ENCODE results near the gene C5orf63.
"Not testable (repeated sequence)": the region's sequence is repeated elsewhere in the genome, so short reads cannot be mapped to it uniquely, and the experiment has no call there.

The C5orf63 gene

DNA sequence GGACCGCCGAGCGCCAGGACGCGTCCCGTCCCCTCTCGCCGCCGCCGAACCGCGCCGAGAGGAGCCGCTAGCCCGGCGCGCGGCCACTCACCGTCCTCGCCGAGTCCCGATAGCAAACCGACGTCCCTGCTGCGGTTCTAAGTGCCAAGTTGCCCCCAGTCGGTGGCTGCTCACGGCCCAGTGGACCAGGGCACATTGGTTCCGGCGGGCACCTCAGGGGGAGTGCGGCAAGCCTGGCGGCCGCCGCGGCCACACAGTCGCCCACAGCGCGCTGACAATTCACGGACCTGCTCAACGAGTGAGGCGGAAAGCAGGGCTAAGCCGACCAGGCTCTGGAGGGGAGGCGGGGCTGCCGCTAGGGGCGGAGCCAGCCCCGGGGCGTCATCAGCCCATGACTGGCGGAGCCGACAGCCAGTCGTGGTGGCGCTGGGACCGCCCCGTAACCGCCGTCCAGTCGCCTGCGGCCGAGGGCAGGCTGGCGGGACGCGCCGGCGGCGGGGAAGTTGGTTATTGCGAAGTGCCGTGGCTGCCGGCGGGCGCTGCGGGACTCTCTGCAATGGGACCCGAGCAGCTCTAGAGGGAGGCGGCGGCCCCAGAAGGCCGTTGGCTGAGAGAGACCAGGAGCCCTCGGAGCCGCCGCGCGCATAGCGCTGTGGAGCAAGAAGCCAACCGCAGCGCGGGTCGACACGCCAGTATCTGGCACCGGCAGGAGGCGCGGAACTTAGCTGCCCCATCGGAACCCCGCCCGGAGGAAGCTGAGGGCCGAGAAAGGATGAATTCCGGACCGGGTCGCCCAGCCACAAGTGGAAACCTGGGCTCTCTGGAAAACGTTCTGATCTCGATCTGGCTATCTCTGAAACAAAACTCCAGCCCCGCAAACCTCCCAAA lies 42.8 kb downstream of the C5orf63 start, which contains the start of gene MARCHF3:
TSS of gene MARCHF3 (minus strand) at position 300 of the 888 bp plus-strand sequence. CDS start 112,387 bp downstream, outside the sequence.
- DNase-seq: peak; percentile 68 to 92 (median 82)

DNA sequence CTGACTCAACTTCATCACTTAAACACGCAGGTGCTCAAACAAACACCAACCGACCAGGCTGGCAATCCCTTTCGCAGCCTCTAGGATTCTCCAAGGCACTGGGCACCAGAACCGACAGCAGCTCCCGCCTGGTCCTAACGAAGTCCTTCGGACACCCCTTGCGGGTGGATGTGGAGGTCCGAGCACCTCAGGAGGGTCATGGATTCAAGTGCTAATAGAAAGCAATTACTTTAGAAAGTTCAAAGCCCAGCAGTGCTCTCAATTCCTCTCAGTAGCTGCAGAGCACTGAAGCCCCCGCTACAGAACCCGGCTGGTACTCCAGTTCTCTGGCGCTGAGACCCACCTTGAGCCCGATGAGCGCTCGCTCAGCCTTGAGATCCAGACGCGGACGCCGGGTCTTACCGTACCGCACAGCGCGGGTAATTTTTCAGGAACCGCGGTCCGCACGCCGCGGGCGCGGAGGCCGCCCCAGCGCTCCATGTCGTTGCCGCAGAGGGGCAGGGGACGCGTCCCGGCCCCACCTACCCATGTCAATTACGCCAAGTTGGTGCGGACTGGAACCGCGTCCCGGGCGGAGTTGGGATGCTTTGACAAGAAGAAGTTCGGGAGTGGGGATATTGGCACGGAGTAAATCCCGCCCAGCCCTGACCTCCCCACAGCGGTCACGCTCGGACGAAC lies 43.6 kb downstream of the C5orf63 start:
- DNase-seq: peak; percentile 8 to 22 (median 14)

DNA sequence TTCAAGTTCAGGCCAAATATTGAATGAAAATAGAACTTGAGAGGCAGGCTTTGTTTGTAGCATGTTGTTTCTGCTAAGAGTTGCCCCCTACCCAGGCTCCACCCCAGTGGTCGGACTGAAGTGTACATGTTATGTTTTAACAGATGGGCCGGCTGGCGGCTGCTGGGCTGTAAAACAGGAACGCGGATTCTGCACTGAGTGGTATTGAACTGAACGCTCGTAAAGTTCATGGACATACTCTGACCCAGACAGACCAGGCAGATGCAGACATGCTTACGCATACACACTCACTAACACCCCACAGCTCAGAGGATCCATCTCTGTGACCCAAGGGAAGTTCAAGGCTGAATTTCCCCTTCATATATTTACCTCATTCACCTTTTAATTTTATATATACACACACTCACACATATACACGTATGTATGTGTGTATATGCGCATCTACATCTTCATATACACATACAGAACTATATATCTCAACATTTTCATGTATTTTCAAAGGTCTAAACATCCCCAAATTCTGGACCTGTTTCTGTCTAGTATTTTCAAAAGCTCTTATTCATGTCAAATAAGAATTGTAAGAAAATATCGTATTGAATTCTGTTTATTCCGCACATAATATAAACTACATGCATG lies 44.4 kb downstream of the C5orf63 start:
- DNase-seq: no peak

DNA sequence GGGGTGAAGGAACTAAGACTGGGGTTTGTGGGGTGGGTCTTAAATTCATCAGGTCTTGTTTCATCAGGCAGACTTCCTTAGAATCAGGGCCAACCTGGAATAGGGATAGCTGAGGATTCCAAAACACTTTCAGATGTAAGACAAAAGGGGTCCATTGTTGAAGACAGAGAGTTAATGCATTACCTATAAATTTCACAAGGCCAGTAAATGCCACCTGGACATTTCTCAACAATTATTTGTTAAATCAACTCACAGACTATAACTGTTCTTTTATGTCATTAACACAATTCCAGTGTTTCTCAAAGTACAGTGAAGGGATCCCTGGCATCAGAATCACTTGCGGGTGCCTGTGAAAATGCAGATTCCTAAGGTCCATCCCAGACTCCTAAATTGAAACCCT lies 45.8 kb downstream of the C5orf63 start:
- DNase-seq: no peak

DNA sequence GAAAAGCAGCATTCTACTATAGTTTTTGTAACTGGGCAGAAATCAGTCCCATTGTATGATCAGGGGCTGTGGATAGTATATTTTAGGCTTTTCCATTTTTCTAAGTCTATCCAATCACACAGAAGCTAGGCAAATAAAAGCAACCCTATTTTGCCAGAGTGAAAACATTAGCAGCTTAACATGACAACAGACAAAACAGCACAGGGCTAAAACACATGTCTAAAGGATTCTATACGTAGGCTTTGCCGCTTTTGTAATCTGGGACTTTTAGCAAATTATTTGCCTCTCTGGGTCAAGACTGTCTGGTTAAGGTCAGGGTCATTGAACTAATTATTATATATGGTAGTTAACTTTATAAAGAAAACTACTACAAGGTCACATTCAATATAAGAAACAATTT lies 47.1 kb downstream of the C5orf63 start:
- DNase-seq: no peak

DNA sequence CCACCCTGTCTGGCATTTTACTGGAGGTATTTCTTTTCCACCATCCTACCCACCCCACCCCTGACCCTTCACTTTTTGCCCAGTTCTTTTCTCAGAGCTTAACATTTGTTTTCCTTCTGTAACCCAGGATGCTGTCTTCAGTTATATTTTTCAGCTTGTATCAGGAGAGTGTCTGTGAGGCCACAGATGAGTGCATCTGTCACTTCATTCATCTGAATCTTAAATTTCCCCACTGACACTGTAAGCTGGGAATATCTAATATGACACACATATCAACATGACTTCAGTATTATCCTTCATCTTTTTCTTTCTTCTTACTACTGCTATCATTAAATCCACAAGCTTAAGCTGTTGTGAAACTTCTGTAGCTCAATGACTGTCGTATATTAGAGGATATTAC lies 47.8 kb downstream of the C5orf63 start:
- DNase-seq: no peak

DNA sequence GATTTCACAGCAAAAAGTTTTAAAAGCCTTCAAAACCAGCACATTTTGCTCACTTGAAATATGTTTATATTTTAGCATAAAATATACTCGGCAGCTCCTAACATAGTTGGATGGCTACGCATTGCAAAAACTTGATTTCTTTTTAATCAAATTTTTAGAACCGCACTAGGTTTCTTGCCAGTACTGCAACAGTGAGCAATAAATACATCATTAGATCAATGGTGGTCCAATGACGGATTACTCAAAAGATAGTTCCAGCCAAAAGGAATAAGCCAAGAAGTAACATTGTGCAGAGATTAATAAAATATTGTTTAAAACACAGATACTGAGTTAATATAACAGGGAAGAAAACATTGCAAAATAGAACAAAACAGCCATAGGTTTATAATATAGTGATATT lies 48.5 kb downstream of the C5orf63 start:
- DNase-seq: no peak

DNA sequence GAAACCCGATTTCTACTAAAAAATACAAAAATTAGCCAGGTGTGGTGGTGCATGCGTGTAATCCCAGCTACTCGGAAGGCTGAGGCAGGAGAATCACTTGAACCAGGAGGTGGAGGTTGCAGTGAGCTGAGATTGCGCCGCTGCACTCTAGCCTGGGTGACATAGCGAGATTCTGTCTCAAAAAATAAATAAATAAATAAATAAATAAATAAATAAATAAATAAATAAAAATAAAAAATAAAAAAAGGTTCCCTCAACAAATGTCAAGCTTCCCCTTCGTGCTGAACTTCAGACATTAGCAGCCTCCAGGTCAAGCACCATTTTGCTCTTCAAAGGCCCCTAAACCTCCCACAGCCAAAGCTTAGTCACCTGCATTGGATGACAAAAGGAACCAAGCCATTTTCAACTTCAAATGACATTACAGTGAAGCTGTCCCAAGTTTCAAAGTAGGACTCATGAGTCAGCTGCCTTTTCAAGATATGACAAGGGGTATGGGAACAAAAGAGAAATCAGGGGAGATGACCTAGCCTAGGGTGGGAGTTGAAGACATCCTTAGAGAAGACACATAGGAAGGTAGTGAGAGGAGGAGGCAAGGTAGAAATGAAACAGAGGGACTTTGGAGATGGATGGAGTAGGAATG lies 49.6 kb downstream of the C5orf63 start:
- DNase-seq: not testable (repeated sequence)

DNA sequence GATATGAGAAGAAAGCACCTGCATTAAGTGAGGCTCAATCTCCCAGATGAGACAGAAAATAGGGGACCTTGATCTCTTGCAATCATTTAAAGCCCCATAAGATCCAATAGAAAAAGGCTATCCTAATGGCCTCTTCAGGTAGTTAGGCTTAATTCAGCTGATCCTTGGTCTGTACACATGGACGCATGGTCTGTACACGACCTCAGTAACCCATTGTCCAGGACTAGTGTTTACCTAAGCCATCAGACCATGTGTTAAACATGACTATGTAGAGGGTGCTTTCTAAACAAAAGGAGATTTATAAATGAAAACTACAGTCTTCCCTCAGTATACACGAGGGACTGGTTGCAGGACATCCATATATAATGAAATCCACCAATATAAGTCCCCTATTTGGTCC lies 50.5 kb downstream of the C5orf63 start:
- no peak for DNase-seq

DNA sequence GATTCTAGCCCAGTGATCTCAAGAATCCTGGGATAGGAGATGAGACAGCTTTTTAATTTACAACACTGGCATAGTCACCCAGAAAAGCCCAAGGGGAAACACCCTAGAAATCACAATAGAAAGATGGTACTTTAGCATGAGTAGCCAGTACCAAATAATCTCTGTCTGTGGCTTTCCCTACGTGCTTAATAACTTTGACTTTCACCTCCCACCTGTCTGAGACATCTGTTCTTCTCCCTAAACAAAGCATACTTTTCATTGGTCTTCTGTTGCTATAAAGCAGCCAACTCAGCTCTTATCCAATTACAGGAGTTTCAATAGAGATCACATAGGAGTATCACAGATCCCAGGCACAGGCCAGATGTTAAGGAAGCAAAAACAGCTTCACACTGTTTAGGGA lies 53.4 kb downstream of the C5orf63 start:
- no peak for DNase-seq

DNA sequence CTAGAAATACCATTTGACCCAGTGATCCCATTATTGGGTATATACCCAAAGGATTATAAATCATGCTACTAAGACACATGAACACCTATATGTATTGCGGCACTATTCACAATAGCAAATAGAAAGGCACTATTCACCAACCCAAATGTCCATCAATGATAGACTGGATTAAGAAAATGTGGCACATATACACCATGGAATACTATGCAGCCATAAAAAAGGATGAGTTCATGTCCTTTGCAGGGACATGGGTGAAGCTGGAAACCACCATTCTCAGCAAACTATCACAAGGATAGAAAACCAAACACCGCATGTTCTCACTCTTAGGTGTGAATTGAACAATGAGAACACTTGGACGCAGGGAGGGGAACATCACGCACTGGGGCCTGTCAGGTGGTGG lies 56.6 kb downstream of the C5orf63 start:
- not testable (repeated sequence) for DNase-seq

DNA sequence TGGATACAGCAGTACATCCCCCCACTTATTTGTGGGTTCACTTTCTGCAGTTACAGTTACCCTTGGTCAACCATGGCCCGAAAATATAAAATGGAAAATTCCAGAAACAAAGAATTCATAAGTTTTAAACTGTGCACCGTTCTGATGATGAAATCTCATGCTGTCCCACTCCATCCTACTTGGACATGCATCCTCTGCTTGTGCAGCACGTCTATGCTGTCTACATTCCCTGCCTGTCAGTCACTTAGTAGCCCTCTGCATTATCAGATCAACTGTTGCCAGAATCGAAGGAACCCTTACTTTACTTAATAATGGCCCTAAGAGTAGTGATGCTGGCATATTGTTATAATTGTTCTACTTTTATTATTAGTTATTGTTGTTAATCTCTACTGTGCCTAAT lies 57.6 kb downstream of the C5orf63 start:
- no peak for DNase-seq

DNA sequence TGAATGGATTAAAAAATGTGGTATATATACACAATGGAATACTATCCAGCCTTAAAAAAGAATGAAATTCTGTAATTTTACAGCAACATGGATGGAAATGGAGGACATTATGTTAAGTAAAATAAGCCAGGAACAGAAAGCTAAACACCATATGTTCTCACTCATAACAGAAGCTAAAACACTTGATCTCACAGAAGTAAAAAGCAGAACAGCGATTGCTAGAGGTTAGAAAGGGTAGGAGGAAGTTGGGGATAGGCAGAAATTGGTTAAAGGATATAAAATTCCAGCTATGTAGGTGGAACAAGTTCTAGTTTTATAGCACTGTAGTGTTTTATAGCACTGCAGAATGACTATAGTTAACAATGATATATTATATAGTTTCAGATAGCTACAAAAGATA lies 58.7 kb downstream of the C5orf63 start:
- DNase-seq: no peak

DNA sequence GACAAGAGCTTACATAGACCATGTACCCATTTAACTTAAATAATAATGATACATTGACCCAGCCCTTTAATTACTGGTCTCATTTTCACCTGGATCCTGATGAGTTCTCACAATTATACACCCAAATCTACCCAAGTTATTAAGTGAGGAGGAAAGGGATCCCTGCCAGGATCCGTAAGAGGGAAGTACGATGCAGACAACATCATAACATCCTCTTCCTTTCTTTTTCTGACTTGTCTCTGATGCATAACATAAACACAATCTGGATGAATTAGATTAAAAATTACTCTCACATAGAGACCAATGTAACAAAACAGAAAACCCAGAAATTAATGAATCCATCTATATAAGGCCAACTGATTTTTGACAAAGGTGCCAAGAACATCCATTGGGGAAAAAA lies 59.9 kb downstream of the C5orf63 start:
- no peak for DNase-seq

DNA sequence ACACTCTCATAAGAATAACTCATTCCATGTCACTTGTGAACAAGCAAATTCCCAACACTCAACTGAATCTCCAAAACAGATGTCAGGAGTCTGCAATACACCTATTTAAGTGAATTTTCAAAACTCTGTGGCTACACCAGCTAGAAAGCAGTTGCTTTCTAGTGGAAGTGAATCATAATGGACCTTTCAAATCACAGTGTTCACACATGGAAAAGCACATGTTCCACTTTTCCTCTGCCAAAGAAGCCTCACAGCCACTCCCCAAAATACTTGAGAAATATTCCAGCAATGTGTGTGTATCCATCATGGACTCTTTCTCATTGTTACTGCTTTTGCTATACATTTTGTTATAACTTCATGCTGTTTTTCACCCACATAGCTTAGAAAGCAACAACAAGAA lies 60.4 kb downstream of the C5orf63 start:
- no peak for DNase-seq

DNA sequence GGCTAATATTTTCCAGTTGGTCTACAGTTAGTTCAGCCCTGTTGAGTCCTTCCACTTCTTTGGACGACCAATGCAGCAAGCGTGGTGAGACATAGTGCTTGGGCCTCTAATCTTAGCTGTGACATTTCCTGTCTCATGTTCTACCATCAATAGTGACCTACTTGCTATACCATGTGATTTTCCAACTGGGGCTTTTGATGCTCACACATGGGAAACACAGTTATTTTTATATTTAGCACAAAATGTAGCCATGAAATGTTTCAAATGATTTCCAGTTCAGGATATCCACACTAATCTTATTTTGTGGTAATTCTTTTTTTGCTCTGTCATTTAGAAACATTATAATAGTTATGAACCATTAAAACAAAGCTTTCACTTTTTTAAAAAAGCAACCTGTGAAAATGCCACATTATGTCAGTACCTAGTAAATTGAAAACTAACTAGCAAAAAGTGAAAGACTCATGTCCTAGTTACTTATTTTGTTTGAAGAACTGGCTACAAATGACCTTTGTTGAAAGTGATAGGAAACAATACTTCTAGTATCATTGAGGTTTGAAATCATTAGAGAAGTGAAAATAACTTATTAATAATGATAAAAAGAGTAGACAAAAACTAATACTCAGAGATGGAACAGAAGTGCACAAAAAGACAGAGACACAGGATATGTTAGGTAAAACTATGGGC lies 61.2 kb downstream of the C5orf63 start:
- no peak for DNase-seq

DNA sequence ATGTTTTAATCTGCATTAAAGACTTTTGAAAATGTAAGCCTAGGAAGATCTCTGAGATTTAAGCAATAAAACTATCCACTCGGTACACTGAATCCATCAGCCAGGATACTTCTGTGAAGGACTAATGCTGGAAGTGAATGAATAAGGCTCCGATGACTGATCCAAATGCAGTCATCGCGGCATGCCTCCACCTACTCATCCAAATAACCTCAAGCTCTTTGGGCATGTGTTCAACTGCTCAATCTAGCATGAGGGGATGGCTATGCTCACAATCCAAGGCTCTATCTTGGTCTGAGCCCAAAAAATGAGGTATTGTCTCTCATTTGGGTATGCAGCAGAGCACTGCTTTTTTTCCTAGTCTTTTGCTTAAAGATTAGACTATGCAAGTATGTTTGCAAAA lies 62.1 kb downstream of the C5orf63 start:
- no peak for DNase-seq

DNA sequence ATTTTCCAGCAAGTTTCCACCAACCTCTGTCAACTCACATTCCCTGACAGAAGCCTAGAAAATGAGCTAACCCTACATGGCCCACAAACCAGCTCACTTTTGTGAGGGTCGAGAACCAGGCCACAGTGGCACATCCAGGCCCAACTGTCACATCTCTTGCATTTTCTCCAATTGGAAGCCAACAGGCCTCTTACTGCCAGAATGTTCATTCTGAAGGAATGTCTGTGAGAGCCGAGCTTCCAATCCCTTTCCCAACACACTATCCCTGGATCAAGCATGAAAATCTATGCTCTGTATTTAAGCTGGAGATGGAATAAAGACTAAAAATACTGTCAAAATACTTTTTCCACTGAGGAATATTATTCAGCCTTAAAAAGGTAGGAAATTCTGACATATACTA lies 62.9 kb downstream of the C5orf63 start:
- no peak for DNase-seq

DNA sequence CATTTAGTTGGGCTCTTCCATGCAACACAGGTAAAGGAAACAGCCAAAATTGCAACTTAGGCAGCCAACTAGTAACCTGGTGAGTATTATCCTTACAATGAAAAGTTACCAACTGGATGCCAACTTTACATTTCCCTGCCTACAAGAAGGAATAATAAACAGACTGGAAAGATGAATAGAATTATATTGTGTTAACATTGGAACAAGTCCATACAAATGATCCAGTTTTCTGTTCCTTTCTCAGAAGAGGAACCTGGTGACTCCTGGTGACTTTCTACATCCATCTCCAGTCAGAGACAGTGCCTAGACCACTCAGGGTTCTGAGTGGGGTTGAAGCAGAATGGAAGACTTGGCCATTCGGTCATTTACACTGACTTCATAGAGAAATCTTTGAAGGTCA lies 63.5 kb downstream of the C5orf63 start:
- DNase-seq: no peak

DNA sequence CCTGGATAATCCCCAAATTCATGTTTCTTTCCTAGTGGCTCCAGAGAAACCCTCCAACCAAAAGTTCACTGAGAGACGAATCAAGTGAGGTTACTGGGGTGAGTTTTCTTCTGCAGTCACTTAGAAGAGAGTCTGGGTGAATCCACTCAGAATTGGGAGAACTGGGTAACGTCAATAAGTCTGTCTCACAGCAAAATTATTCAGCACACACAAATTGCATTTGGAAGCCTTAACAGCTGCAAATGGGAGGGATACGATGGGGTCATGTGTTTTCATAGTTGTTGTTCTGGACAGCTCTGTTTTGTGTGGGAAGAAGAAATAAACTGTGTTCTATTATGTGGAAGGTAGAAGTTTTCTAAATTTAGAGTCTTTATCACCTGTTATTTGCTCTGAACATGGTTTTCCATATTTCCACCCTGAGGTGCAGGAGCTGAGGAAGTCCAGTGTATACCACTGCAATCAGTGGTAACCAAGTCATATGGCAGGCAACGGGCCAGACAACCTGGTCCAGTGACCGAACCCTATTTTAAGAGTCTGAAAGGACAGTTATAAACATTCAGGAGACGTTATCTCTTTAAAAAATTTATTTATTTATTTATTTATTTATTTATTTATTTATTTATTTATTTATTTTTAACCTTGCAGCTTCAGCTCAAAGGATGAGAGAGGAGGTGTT lies 64.9 kb downstream of the C5orf63 start:
- no peak for DNase-seq

DNA sequence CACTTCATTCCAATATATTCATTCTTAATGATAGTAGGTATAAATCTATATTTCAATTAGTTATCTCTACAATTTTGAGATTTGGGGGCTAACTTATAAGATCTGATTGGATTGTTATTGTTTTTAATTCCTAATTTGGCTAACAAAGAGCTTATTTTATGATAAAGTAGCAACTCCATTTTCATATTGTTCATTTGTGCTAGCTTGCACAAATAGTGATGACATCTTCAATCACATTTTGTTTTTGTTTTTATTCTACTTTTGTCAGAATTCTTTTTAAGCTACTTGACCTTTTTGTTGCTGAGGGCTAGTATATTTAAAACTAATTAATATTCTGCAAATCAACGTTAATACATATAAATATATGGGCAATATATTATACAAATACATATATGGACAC lies 65.8 kb downstream of the C5orf63 start:
- DNase-seq: no peak

DNA sequence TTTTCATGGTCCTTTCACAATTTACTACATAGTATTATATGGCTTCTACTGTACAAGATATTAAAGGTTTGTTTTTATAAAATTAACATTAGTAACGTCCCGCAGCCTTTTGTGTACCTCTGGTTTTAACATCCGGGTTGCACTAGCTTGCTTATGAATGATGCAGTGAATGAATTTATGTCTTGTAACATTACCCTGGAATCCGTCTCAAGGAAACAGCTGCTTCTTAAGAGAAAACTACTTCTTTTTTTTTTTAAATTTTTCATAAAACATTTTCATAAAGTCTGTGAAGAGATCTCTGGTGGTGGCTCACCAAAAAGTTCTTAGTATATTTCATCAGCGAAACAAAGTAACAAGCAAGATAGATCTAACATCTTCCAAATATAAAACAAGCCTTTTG lies 66.6 kb downstream of the C5orf63 start:
- no peak for DNase-seq

Measured in activated naive CD4-positive, alpha-beta T cell (primary cell).